Stimulated activated CD8-positive, alpha-beta memory T cell treated with anti-CD3 and anti-CD28 coated beads, Interleukin-15, amount 100 ng/mL, for 1 hour (primary cell): ENCODE data around the gene CERKL.

Experiments used
- DNase-seq: peaks from one replicate; pipeline ENCODE4 v3.0.0-alpha.2; 2020; ENCODE audit warnings: low read depth

Gene CERKL

DNA sequence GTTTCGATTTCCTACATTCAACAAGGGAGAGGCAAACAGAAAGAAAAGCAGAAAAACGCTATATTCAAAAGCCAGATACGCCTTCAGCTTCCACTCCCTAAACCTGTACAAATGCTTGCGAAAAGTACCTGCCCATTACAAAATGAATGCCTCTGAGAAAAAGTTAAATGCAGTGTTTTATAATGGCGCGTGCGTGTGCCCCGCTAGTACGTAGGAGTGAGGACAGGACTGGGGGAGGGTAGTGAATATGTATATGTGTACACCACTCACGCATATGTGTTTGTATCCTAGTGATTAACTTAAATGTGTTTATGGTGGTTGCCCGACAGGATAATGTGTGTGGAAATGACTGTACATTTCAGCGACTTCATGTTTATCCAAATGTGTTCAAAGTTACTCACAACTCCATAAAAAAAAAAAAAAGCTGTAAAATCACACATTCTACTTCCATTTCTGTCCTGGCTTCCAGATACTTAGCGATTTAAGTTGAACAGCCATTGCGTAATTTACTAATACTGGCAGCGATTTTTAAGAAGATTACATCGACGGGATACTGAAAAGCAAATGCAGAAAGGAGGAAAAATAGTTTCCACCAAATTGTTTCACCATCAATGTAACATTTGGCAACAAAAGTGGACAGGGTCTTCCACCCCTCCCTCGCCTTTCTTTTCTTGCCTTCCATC, 22.1 kb upstream of the CERKL start:
- no peak for DNase-seq

GRCh38 chr2:181677912-181678586, 21.1 kb upstream of the CERKL start:
- DNase-seq: peak; percentile 37

DNA sequence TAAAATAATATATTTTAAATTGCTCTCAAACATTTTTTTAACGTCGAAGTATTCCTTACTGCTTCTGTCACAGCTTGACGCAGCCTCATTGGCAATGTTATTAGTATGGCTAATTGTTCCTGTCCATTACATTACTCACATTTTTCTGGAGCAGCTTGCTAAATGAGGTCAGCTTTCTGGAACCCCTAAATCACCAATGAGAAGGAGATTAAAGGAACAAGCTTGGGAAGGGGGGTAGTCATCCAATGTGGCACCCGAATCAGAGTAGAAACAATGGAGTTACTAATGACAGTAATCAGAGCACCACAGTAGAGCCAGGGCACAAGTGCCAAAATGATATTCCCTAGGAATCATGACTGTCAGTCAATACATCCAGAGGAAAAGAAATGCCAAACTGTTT, 18.3 kb upstream of the CERKL start:
- no peak for DNase-seq

DNA sequence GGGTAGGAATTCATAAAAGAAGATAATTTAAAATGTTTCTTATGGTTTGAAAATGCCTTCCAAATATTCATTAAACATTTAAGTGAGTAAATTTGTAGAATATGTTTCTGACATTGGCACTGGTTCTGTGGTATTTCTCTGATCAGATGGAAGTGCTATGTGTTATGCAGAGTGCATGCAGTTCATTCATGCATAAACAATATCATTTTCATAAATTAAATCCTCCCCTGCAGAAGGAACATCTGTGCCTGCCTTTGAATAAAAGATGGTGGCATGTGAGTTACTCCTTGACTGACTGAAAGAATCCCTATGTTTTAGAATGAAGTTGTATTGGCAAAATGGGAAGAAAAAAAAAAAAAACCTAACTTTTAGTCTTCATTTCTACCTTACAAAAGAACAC, 17.6 kb upstream of the CERKL start:
- no peak for DNase-seq

GRCh38 chr2:181673173-181673572, 16.3 kb upstream of the CERKL start:
- DNase-seq: no peak

DNA sequence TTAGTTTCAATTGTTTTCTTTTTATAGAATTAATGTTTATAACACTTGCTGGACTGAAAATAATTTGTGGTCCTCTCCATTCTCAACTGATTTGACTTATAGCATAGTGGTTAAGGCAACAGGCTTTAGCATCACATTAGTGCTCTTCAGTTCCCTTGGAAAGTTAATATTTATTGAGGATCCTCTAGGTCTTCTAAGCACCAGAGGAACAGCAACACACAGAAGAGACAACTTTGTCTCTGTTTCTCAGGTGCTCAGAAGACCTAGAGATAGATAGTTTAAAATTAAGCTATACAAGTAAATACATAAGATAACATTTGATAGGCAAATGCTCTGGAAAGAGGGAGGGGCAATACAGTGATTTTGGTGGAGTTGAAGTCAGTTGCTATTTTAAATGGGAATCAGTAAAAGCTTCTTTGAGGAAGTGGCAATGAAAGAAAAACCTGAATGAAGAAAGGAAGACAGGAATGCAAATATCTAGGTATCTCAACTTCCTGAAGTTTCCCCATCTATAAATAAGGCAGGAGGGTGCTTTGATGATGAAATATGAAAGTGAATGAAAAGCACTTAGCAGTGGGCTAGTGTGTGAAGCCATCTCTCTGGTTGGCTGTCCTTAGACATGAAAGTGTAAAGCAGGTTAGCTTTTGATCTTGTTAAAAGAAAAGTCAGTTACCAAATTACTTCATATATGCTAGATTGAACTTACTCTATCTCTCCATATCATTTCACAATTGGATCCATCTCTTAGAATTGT, 15.5 kb upstream of the CERKL start:
- no peak for DNase-seq

DNA sequence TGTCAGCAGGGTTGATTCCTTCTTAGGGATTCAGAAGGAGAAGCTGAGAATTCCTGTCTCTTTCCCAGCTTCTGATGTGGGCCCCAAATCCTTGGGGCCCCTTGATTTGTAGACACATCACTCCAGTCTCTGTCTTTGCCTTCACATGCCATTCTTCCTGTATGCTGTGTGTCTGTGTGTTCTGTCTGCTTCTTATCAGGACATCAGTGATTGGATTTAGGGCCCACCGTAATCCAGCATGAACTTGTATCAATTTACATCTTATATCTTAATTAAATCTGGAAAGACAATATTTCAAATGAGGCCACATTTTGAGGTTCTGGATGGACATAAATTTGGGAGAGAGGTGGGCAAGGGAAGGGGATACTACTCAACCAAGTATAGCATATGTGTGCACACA, 13.7 kb upstream of the CERKL start:
- no peak for DNase-seq

DNA sequence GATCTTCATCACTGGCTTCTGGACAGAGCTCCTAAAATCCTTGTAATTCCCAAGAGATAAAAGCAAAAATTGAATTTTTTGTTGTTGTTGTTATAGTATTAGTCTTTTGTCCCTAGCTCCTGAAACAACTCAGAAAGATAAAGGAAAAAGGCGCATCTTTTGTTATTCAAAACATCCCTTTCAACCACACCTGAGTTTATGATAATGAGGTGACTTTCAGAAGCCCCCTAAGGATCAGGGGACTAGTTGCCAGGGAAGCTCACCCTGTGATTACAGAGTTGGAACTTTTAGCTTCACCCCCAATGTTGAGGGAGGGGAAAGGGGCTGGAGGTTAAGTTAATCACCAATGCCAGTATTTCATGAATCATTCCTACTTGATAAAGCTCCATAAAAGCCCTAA, 10.3 kb upstream of the CERKL start:
- no peak for DNase-seq

GRCh38 chr2:181662287-181662686, 5.4 kb upstream of the CERKL start:
- no peak for DNase-seq

DNA sequence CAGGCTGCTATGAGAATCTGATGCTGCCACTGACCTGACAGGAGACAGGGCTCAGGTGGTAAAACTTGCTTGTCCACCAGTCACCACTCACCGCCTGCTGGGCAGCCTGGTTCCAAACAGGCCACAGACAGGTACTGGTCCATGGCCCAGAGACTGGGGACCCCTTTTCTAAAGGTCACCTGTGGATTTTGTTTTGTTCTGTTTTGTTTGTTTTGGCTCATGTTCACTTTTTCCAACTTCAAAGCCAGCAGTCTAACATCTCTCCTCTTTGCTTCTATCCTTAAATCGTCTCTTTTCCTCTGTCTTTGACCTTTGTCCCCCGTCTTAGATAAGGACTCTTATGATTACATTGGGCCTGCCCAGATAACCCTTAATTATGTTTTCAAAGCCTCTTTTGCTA, 3.3 kb upstream of the CERKL start:
- no peak for DNase-seq

DNA sequence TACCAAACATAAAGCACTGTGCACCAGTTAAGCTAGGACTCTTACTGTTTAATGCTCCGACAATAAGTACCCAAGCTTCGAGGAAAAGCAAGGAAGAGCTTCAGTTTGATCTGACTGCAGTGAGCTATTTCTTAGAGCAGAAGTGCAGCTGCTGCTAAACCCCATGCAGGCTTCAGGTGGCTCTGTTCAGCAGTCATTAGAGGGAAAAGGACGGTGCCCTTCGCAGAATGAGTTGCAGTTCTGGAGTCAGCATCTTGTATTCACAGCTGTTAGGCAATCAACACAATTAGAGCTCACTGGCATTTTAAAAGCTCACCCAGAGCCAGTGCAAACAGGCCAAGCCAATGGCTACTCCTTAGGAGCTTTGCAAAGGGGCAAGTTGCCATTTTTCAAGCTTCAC, 1.5 kb upstream of the CERKL start:
- no peak for DNase-seq

DNA sequence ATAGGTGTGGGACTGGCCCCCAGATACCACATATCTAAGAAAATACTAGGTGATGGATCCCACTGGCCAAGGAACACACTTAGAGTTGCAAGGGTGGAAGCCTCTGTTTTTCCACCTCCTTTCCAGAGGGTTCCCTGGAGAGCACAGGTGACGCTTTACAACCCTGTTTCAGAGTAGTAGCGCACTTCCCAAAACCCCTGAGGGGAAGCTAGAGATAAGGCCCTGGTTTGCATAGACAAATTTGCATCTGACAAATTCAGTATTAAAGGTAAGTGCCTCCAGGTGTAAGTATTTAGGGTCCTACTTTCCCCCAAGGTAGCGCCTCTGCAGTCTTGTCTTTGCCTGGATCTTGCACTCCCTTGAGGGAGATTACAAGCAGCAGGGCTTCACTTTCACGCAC, 474 bp upstream of the CERKL start:
- DNase-seq: no peak

- DNase-seq: no peak
Observed at GRCh38 chr2:181655519-181655918, 1.4 kb downstream of the CERKL start.

DNA sequence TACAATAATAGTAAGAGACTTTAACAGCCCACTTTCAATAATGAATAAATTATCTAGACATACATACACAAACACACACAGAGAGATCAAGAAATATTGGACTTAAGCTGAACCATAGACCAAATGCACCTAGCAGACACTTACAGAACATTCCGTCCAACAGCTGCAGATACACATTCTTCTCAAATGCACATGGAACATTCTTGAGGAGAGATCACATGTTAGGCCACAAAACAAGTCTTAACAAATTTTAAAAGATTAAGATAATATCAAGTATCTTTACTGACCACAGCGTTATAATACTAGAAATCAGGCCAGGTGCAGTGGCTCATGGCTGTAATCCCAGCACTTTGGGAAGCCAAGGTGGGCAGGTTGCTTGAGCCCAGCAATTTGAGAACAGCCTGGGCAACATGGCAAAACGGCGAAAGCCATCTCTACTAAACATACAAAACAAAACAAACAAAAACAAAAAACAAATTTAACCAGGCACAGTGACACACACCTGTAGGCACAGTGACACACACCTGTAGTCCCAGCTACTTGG, 7.4 kb downstream of the CERKL start:
- DNase-seq: no peak

- DNase-seq: no peak
Observed at GRCh38 chr2:181648478-181649155, 8.3 kb downstream of the CERKL start.

DNA sequence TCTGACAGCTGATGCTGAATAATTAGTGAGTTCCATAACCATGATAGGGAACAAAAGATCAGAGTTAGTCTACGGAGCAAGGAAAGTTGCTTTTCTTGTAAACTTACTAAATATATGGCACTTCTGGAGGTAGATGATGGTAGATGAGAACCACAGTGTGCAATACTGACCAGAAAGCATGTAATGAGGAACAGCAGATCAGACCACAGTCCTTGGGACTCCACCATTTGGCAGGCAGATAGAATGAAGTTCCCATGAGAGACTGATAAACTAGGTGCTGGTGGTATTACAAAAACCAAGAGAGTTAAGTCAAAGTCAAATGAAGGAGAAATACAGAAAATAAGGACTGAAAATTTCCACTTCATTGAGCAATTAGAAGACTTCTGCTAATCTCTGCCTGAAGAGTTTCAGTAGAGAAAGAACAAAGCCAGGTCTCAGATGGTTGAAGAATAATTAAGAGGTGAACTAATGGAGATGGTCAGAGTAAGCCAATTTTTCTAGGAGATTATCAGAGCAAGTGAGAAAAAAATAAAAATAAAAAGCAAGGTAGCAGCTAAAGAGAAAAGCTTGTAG, 10.4 kb downstream of the CERKL start:
- DNase-seq: no peak

DNA sequence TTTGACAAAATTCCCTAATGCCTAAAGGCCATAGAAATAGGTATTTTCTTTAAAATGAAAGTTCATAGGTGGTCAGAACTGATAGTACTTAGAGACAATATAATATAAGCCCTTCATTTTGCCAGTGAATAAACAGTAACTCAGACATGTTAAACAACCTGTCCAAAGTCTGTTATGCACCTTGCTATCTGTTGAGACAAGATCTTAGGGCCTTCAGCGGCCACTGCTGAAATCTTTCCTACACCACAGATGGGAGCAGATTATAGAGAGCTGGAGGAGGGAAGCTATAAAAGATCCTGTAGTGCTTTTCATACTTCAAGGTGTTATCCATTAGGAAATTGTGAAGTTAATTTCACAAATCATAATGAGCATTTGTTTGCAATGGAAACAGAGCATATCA, 13.8 kb downstream of the CERKL start:
- DNase-seq: no peak

DNA sequence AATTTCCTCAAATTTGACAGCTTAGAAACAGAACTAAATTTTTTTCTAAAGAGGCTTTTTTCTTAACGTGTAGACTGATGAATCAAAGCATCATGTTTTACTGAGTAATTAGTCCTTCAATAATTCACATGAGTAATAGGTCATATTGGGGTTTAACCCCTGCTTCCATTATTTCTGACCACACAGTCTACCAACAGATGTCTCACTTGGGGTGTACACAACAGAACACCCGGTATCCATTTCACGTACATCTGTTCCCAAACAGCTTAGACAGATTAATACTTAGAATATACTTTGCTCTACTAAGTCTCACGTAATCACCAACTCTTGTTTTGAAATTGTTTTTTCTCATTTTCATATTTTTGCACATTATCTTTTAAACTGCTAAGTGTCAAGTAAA, 14.8 kb downstream of the CERKL start:
- no peak for DNase-seq

DNA sequence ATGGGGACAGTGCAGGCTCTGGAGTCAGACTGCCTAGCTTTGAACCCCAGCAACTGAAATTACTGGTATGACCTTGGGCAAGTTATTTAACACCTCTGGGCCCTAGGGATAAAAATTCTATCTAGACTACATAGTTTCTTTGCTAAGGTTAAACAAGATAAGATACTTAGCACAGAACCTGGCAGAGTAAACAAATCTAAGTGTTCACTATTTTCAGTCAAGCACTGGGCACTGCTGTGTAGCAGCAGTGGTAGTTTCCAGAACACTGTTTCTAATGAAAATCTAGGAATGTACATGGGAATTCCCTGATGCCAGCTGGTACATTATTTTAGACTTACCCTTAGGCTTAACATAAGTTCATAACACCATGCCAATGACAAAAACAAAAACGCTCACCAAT, 17.2 kb downstream of the CERKL start:
- no peak for DNase-seq

- no peak for DNase-seq
Observed at GRCh38 chr2:181632733-181633401, 24.0 kb downstream of the CERKL start.
